Activated T-cell treated with anti-CD3 and anti-CD28 coated beads for 4 hours (primary cell): ENCODE results near the gene FRYL.

Experiments
- DNase-seq: peaks from one replicate; pipeline ENCODE4 v3.0.0-alpha.2; 2020

The FRYL gene

DNA sequence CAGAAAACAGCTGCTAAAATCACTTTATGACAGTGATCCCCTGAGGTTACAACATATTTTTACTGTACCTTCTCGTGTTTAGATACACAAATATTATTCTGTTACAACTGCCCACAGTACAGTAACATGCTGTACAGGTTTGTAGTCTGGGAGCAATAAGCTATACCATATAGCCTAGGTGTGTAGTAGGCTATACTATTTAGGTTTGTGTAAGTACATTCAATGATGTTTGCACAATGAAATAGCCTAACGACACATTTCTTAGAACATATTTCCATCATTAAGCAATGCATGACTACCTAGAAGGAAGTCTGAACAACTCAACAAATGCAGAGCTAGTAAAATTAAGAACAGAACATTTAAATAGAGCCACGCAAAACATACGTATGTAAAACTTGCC is 177.3 kb downstream of the FRYL start:
- DNase-seq: no peak

DNA sequence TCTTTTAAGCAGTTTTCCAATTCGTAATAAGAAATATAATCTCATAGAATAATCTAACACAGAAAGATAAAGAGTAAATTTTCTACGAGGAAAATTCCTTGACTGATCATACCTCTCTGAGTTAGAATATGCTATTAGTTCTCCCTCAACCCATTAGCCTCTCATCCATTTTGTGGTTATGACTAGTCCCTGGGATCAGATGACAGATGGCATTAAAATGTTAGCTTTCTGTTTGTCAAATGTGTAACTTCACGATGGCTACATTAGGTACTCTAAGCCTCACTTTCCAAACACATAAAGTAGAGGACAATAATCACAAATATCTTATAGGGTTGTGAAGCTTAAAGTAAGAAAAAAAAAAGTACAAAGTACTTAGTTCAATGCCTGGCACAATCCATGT is 177.9 kb downstream of the FRYL start:
- DNase-seq: no peak

DNA sequence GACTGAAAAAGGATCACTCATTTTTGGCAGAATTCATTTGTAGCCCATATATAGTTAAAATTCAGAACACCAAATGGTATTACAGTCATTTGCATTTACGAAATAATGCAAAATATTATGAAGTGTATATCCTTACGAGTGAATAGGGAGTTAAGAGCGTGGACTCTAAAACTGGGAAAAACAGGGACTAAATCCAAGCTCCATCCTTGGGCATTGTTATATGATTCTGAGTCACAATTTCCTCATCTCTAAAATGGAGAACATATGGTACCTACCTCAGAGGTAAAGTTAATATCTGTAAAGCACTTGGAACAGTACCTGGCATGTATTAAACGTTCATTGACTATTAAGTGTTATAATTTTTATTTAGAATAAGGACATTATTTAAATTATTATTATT is 183.7 kb downstream of the FRYL start:
- DNase-seq: no peak

DNA sequence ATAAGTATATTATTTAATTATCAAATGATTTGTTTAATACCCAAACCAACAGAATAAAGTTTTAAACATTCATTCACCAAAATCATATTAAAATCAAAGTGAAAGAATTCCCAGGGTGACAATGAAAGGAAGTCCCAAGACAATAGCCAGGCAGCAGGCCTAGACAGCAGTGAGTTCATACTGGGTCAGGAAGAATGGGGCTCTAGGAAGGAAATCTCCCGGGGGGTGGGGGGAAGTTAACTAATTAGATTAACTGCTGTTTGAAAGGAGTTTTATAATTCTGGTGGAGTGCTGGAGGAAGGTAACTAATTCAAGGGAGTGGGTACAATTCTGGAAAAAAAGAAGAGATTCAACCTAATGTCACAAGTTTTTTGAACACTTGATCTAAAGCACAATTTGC is 185.9 kb downstream of the FRYL start:
- no peak for DNase-seq

DNA sequence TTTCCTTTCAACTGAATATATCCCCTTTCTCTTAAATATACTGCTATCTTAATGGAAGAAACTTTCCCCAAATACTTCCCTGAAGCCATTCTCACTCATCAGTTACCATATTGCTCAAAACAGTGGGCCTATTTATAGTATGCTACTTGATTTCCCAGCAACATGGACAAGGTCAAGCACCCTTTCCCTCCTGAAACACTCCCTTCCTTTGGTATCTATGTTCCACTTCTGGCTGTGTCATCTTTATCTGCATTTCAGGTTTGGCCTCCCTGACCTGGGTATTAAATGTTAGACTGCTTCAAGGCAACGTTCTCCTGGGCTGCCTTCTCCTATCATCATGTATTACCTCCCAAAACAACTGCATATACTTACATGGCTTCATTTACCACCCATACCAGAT is 188.7 kb downstream of the FRYL start:
- DNase-seq: no peak

DNA sequence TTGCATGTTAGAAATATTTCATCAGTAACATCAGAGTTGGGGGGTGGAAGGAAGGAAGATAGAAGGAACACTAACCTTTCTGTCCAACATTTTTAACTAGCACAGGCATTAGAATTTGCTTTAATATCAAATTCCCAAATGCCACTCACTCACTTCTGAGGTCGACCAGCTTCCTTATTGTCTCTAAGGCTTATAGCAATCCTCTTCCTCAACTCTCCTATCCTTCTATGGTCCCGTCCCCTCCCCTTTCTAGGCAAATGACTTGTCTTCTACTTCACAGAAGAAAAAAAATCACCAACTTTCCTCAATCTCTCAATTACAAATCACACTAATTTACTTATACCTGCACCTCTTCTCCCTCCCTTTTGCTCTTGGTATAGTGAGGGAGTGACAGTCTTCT is 189.2 kb downstream of the FRYL start:
- DNase-seq: no peak

DNA sequence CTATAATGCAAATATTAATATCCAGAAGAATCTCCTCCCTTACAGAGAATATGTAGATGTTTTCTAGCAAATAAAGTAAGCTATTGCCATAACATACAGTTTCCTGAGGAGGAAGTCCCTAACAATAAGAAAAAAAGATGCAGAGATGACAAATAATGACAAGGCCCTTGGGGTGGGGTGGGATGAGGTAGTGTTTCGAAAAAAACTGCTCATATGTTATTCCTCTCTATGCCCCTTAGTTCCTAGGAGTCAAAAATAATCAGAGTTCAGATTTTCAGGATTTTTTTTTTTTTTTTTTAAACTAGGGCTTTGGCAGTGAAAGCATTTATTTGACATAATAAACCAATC is 191.0 kb downstream of the FRYL start:
- no peak for DNase-seq

DNA sequence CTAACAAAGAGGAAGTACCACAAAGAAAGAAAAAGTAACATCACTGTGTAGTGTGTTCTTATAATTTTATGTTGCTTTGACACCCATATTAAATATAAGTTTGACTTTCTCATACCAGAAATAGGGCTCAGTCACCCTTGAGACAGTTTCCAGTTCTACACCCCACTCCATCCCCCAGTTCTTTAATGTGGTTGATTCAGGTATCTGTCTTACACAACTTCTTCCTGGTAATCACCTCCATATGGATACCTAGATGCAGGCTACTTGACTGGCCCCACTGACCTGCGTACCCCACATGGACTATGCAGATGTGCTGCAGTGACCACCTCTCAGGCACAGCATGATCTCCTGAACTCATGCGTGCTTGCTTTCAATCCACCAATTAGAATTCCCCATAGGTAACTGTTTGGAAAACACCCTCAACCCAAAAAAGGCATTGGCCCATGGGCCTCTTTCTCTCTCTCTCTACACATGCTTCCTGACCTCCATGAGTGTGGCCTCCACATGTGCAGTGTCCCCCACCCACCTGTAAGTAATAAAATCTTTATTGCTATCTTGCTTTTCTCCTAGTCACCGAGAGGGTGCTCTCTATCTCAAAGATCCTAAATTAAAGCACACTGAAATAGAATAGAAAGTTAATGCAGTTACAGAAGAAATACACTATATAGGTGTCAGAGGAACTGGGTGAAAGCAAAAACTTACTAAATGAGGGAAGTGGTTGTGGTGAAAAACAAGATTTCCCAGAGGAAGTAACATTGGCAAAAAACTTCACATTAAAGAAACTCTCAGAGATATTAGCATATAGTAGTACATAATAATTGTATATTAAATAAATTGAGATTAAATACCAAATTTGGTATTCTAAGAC is 191.6 kb downstream of the FRYL start:
- no peak for DNase-seq

DNA sequence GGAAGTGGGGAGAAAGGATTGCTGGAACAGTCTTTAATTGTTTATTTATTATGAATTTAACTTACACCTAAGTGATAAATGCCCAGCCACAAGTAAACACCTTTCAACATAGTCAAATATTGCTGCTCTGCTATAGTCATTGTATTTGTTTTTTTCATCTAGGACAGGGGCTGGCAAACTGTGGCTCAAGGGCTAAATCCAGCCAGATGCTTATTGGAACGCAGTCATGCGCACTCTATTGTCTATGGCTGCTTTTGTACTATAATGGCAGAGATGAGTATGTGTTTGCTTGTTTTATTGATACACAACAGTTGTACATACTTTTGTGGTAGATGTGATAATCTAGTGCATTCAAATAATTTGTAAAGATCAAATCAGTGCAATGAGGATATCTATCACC is 194.7 kb downstream of the FRYL start:
- no peak for DNase-seq

DNA sequence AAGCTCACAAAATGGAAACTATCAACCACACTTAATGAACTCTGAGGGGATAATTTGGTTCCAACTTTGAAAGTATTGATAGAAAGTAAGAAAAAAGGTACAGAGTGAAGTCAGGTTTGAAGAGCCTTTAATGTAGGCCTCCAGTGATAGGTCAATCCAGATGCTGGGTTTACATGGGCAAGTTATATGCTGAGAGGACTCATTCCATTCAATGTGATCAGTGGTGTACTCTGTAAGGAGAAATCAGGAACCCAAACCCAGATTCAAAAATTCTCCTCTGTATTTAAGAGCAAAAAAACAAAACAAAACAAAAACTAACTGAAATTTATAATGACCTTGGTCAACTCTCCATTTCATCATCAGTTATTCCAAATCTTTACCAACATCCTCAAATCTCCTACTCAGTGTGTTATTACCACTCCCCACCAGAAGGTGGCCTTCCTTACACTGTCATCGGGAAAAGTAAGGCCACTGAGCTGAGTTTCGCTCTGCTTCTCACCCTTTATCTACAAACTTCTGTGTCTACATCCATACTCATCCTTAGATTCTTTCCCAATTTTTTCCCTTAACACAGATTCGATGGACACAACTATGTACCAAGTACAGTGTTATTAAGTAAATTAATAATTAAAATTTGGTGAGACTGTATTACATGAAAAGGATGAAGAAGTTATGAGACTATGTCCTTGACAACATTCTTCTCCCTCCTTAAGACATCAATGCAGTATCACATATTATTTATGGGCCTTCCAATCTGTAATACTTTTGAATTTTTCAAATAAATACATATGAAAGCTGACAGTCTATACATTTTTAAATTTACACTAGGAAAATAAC is 201.7 kb downstream of the FRYL start:
- DNase-seq: peak; percentile 49

DNA sequence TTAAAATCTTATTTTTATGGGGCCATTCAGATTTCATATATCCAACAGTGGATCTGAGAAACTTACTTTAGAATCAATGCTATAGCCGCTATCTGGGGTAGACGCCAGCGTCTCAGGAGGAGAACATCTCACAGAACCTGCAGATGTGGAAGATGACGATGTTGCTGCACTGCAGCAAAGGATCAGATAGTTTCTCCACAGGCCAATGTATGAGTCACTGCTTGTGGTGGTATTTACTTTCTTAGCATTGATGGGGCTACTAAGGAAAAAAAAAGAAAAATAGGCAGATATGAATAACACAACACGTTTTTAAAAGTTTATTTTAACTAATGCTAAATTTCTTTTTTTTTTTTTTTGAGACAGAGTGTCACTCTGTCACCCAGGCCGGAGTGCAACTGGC is 204.1 kb downstream of the FRYL start:
- no peak for DNase-seq

DNA sequence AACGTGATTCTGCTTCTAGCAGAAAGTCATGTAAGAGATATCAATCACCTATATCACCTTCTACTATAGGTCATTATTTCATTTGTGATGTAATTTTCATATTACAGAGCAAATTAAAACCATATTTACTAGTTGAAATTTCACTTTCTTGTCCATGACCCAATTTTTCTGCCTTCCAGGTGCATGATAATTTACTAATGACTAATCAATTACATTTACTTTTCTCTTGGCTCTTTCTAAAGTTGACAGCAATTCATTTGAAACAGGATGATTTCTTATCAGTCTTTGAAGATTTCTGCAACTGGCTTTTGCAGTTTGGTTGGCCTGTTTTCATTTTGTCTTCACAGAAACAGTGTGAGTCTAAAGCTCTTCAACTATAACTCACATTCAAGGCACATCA is 208.6 kb downstream of the FRYL start:
- no peak for DNase-seq

DNA sequence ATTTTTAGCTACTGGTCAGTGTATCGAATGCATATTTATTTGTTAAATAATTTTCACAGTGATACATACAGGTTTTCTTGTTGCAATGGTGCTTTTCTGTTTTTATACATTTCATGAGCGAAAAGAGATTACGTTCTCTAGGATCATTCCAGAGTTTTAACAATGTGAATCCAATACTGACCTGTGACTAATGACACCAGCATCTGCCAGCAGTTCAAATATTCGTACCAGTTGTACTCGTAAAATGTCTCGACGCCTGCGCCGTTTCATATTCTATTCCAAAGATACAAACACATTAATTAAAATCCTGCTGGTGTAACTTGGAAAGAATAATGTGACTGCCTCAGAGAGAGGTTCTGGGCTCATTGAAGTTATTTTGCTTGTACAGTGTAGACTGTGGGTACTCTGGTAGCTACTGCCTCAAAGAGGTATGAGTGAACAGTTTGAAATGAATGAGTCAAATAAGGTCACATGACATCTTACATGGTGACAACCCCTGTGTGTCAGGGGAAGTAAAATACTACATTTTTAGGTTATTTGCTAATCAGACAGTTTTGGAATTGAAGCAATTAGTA is 209.3 kb downstream of the FRYL start:
- no peak for DNase-seq

DNA sequence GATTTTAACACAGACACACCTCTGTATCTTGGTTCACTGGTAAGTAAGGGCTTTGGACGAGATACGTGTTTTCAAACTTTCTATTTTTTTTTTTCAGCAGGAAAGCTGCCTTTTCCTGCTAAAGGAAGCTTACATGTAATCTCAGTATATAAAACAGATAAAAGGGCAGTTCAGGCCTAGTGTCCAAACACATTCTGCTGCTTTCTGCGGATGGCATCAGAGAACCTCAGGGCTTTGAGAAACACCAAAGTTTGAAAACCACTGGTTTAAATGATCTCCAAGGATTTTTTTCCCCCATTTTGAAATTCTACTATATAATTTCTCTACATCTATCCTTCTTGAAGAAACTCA is 214.1 kb downstream of the FRYL start:
- DNase-seq: no peak

DNA sequence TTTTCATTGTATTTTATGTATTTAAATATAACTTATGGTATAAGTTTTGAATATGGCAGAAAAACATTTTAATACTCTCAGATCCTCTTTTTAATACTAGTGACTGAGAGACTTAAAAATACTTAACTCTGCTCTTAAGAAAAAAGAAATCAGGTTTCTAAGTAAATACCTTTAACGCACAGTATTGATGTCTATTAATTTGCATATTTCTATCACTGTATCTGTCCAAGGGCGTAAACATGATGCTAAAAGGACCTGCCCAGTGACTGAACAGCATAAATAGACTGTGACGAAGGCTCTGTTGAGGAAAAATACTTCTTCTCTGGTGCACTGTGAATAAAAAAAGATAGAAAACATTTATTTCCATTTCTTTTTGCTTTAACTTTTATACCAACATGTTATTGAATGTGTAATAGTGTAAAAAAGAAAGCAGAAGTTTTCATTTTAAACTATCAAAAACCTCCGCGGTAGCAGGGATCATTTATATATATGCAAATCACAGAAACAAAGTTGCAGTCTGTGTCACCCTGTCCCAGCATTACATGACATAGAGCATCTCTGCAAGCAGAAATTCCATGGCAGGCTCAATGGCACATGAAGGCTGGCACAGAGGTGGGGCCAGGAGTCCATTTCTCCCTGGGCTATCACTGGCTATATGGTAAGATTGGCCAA is 214.6 kb downstream of the FRYL start:
- no peak for DNase-seq

DNA sequence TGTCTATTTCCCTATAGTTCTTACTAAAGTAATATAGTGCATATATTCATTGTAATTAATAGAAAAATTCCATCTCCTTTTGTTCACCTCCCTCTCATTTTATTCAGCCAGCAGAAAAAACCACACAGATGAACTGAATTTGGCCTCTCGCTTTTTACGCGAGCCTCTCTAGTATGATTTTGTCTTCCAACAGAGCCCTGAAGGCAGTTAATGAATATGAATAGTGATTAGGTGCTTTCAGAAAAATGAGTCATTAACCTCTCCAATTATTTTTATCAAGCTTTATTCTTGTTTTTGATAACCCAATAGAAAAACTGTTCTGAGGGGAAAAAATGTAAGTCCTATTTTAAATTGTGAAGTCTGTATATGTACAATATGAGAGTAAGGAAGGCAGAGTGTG is 215.9 kb downstream of the FRYL start:
- no peak for DNase-seq

DNA sequence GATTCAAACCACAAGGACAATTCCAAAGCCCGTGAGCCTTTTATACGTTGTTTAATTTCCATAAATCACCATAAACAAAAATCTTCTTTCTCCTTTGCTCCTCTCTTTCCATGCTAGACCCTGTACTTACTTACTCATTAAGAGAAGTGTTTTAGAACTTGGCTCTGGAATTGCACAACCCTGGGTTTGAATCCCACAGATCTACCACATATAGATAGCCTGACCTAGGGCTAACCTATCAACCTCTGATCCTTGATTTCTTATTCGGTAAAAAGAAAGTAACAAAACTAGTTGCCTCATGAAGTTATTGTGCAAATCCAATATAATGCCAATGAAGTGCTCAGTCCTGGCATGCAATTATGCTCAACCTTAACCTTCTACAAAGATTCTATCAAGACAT is 221.3 kb downstream of the FRYL start:
- no peak for DNase-seq

DNA sequence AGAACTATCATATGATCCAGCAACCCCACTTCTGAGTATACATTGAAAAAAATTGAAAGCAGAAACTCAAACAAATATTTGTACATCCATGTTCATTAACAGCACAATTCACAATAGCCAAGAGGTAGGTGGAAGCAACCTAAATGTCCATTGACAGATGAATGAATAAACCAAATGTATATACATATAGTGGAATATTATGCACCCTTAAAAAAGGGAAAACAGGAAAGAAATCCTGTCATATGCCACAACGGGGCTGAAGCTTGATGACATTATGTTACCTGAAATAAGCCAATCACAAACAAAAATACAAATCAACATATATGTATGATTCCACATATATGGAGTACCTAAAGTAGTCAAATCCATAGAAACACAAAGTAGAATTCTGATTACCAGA is 222.1 kb downstream of the FRYL start:
- no peak for DNase-seq

DNA sequence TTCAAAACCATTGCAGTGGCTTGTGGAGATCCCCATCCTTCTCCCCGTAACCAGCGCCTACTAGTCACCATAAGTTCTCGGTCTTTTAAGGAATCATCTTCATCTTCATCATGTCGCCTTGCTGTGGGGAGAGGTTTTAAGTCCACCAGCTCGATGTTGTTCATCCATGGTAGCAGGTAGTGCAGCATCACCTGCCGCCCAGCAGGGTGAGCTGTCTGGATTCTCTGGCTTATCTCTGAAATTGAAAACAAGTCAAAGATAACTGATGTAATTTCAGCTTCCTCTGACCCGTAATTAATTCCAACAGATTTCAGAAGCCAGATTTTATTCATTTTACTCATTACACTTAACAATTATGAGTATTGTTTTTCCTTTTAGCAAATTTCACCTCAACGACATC is 222.6 kb downstream of the FRYL start:
- no peak for DNase-seq

DNA sequence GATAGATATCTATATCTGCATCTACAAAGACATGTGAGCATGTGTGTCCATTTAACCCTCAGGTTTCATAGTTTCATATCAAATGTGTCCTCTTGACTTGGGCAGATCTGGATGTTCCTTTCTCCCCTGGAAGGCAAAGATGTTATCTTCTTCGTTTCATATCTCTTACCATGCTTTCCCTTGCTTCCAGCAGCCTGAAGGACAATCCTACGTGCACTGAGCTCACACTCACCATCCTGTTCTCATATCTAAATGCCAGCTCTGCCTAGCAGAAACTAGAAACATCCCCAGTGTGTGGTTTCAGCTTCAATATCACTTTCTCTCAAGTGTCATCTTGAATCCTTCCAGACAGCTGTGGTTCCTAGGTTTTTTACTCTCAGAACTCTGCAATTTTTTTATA is 223.8 kb downstream of the FRYL start:
- no peak for DNase-seq

DNA sequence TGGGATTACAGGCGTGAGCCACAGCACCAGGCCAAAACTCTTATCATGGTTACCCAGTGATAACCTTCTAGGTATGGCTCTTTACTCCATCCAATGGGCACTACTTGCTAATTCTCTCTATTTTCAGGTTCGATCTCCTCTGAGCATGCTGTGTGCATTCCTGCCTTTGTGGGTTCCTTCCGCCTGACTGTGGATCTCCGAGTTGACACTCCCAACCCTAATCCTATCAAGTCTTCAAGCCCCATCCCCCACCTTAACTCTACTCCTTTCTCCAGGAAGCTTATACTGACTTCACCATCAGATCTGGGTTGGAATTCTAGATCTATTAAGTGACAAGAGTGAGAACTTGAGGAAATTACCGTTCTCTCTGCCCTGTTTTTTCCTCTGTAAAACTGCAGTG is 225.5 kb downstream of the FRYL start:
- no peak for DNase-seq

DNA sequence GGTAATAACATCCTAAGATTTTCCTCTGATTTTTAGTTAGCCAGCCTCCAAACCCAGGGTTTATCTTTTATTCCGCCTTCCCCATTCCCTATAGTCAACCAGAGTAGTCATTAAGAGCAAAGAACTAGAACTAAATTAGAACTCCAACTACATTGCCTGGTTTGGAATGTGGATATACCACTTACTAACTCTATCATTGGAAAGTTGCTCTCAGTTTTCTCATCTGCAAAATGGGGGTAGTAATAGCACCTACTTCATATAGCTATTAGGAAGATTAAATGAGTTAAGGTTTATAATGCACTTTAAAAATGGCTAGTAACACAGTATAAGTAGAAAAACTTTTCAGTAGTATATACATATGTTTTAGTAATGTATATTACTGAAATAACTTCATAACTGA is 226.4 kb downstream of the FRYL start:
- no peak for DNase-seq

DNA sequence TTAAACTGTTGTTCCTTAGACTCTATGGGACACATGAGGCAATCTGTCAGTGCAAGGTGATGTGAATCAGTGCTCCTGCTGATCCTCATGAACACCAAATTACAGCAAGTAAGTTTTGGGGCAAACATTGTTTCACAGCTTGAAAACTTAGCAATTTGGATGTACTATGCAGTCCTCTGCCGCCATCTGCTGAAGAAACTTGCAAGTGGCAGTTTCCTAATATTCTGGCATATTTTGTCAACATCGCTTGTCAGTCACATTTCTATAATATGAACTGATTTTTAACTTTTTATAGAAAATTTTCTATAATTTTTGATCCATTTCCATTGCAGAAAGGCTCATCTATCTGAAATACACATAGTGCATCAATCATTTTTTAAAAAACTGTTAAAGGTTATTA is 233.7 kb downstream of the FRYL start:
- DNase-seq: no peak

DNA sequence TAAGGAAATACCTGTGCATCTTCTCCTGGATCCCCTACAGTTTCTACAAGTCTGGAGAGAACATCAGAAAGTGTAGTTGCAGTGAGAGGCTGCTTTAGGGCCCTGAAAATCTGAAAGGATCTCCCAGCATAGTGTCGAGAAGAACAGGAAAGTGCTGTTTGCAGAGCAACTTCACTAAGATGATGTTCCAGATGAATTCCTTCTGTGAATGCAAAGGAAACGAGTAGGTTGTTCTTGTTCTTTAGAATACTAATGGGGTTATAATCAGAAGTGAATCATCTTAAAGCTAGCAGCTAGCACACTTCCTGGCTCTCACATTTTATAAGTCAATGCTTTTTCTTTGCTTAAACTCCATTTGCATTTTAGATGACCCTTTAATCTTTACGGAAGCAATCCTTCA is 236.3 kb downstream of the FRYL start:
- DNase-seq: no peak
